Lung microvascular endothelial cell (primary cell): ENCODE data around the gene TUT7. TPM values are rescaled to one million over a fixed set of nuclear protein-coding genes. Genes with fewer than 3 reads are reported as not detected.

Experiments used
- DNase-seq, 2 donors: peaks; one replicate each; pipeline versions ENCODE4 v3.0.0 to v3.0.0-alpha.2; 2010; ENCODE audit warnings: low read depth in 2 of 2
- total RNA-seq: library from RNA; depleted of rRNA; stranded (reverse); fragments of >200 nt; gene quantifications from 2 replicates; pipeline ENCODE4 v1.2.1, GENCODE V29; 2014

The TUT7 gene
- total RNA-seq, 1 donor from 2014 or later, result 22.4 TPM

GRCh38 chr9:86256653-86257052 lies 97.6 kb downstream of the TUT7 start:
- no peak for DNase-seq

- DNase-seq, result no peak
These were observed 100.6 kb downstream of the TUT7 start for GRCh38 chr9:86253577-86253976.

- no peak for DNase-seq
These were observed 101.3 kb downstream of the TUT7 start for GRCh38 chr9:86252870-86253269.

- DNase-seq, result no peak
These were observed 104.1 kb downstream of the TUT7 start for GRCh38 chr9:86250123-86250522.

- no peak for DNase-seq
These were observed 105.5 kb downstream of the TUT7 start for GRCh38 chr9:86248746-86249145.

- DNase-seq, result peak in 1 of 2 donors; percentile 46
These were observed 107.5 kb downstream of the TUT7 start for GRCh38 chr9:86246752-86247161.

GRCh38 chr9:86242071-86242470 lies 112.1 kb downstream of the TUT7 start:
- peak in 1 of 2 donors; percentile 12 for DNase-seq

- DNase-seq, result peak in 1 of 2 donors; percentile 23
These were observed 113.0 kb downstream of the TUT7 start for GRCh38 chr9:86241216-86241615.

GRCh38 chr9:86238861-86239770 lies 115.1 kb downstream of the TUT7 start:
- DNase-seq, result no peak

Other genes starting within 250 kb of the TUT7 start
- under 0.01 TPM in 1 of 2 replicates, not detected in the other for gene C9orf153, start 94.8 kb downstream of the TUT7 start, total RNA-seq
- gene ISCA1, start 71.9 kb downstream of the TUT7 start, total RNA-seq, result 20.9 and 28.8 TPM in 2 replicates